HAP-1 (cell line): ENCODE results near the gene PEX11G.
"Not testable (repeated sequence)": the region's sequence is repeated elsewhere in the genome, so short reads cannot be mapped to it uniquely, and the experiment has no call there.

ENCODE experiments used
- DNase-seq, 2 experiments: peaks; one replicate each; pipeline ENCODE4 v3.0.0-alpha.2; 2016 to 2020; ENCODE audit warnings: low spot score in 2 of 2
- H3K27me3 ChIP-seq: fragments of 250-450 bp; sonication (Bioruptor Pico); 2 replicates; pipeline ENCODE4 v1.5.1; 2020; ENCODE audit warnings: low read depth, mild to moderate bottlenecking, moderate library complexity
- H3K36me3 ChIP-seq: fragments of 250-450 bp; sonication (Bioruptor Pico); replicated peaks from 2 replicates; pipeline ENCODE4 v1.5.1; 2020; ENCODE audit warnings: mild to moderate bottlenecking
- H3K4me1 ChIP-seq: fragments of 250-450 bp; sonication (Bioruptor Pico); 2 replicates; pipeline ENCODE4 v1.5.1; 2020; ENCODE audit warnings: mild to moderate bottlenecking
- H3K4me3 ChIP-seq: fragments of 250-450 bp; sonication (Bioruptor Pico); 2 replicates; pipeline ENCODE4 v1.5.1; 2020; ENCODE audit warnings: mild to moderate bottlenecking, moderate library complexity
- H3K9me3 ChIP-seq: fragments of 250-450 bp; sonication (Bioruptor Pico); 2 replicates; pipeline ENCODE4 v1.5.1; 2020; ENCODE audit warnings: mild to moderate bottlenecking, moderate library complexity
- in situ Hi-C: fragments of 300-500 bp; cut with MboI; formaldehyde crosslinking; loops from 3 replicates; pipeline ENCODE4 v1.14.3; 2020; ENCODE audit warnings: low sequenced_read_pairs, inconsistent platforms, mixed read lengths

Gene PEX11G

GRCh38 chr19:7434391-7434790 is 54.4 kb downstream of the PEX11G start:
- no peaks in the 10 kb centered on the region for H3K27me3 ChIP-seq
- H3K4me3 ChIP-seq, result no peak overlapping the region
- DNase-seq, result no peak
- no peaks in the 10 kb centered on the region for H3K4me1 ChIP-seq
- no peaks in the 10 kb centered on the region for H3K36me3 ChIP-seq
- no peaks in the 10 kb centered on the region for H3K9me3 ChIP-seq
- in situ Hi-C loops, result no loop called here

- H3K9me3 ChIP-seq, H3K4me1 ChIP-seq, in situ Hi-C loops, DNase-seq, H3K27me3 ChIP-seq, H3K4me3 ChIP-seq, H3K36me3 ChIP-seq: not testable (repeated sequence)
These were observed 55.4 kb downstream of the PEX11G start for GRCh38 chr19:7433456-7433855.

GRCh38 chr19:7429638-7430282 is 59.1 kb downstream of the PEX11G start:
- in situ Hi-C loops, result no loop called here
- H3K27me3 ChIP-seq, result no peaks in the 10 kb centered on the region
- H3K9me3 ChIP-seq, result no peaks in the 10 kb centered on the region
- no peak for DNase-seq
- H3K4me1 ChIP-seq, result no peaks in the 10 kb centered on the region
- no peaks in the 10 kb centered on the region for H3K36me3 ChIP-seq
- H3K4me3 ChIP-seq, result no peak overlapping the region

GRCh38 chr19:7428651-7429113 is 60.2 kb downstream of the PEX11G start:
- Histone ChIP-seq H3K4me3 (no peak overlapping the region), H3K9me3 (no peaks in the 10 kb centered on the region), H3K36me3 (no peaks in the 10 kb centered on the region), H3K27me3 (no peaks in the 10 kb centered on the region), H3K4me1 (no peaks in the 10 kb centered on the region)
- in situ Hi-C loops, result no loop called here
- DNase-seq, result no peak

GRCh38 chr19:7427944-7428343 is 60.9 kb downstream of the PEX11G start:
- H3K27me3 ChIP-seq, result no peaks in the 10 kb centered on the region
- in situ Hi-C loops, result no loop called here
- H3K9me3 ChIP-seq, result no peaks in the 10 kb centered on the region
- no peaks in the 10 kb centered on the region for H3K36me3 ChIP-seq
- no peak for DNase-seq
- no peaks in the 10 kb centered on the region for H3K4me1 ChIP-seq
- no peak overlapping the region for H3K4me3 ChIP-seq

GRCh38 chr19:7426986-7427385 is 61.8 kb downstream of the PEX11G start:
- no peak overlapping the region for H3K4me3 ChIP-seq
- DNase-seq, result no peak
- in situ Hi-C loops, result no loop called here
- H3K9me3 ChIP-seq, result no peaks in the 10 kb centered on the region
- no peaks in the 10 kb centered on the region for H3K36me3 ChIP-seq
- no peaks in the 10 kb centered on the region for H3K27me3 ChIP-seq
- H3K4me1 ChIP-seq, result no peaks in the 10 kb centered on the region
